Vagina (tissue), 2 donors: ENCODE measurements around the gene TRIM74. TPM values are rescaled to one million over a fixed set of nuclear protein-coding genes. Genes with fewer than 3 reads are reported as not detected.
A peak's percentile ranks its signal among the peaks of the same experiment; 100 is the strongest.
"Not testable (repeated sequence)": the region's sequence is repeated elsewhere in the genome, so short reads cannot be mapped to it uniquely, and the experiment has no call there.

Experiments used
- DNase-seq, 2 donors: peaks; one replicate each; pipeline ENCODE4 v3.0.0-alpha.2; 2017; ENCODE audit errors: extremely low spot score in 2 of 2
- H3K27ac ChIP-seq: fragments of 200-600 bp; sonication (generic); one replicate; pipeline ENCODE4 v1.5.1; 2019
- H3K27me3 ChIP-seq: fragments of 200-600 bp; sonication (generic); one replicate; pipeline ENCODE4 v1.5.1; 2019
- H3K36me3 ChIP-seq, 2 donors: fragments of 200-600 bp; sonication (generic); one replicate each; pipeline ENCODE4 v1.5.1; 2017 to 2019
- H3K4me1 ChIP-seq: fragments of 200-600 bp; sonication (generic); one replicate; pipeline ENCODE4 v1.5.1; 2019
- H3K4me3 ChIP-seq, 2 donors: fragments of 200-600 bp; sonication (generic); 1 replicate in 1 of 2; 2 replicates in 1 of 2; pipeline ENCODE4 v1.5.1; 2016 to 2019
- H3K9me3 ChIP-seq: fragments of 200-600 bp; sonication (generic); one replicate; pipeline ENCODE4 v1.5.1; 2019
- POLR2A ChIP-seq, 2 donors: fragments of 450-650 bp; IDR thresholded peaks; one replicate each; pipeline ENCODE4 v1.6.1; 2017; ENCODE audit warnings: antibody characterized with exemption in 2 of 2, mild to moderate bottlenecking in 2 of 2, moderate library complexity in 2 of 2
- POLR2AphosphoS5 ChIP-seq, 2 donors: sonication (generic); formaldehyde crosslinking; IDR thresholded peaks; one replicate each; pipeline ENCODE4 v1.9.0; 2017; ENCODE audit warnings: antibody characterized with exemption in 2 of 2, mild to moderate bottlenecking in 2 of 2, low read depth in 1 of 2; ENCODE audit not compliant: insufficient read depth in 1 of 2
- intact Hi-C: fragments of 100-400 bp; cut with DNase I; formaldehyde crosslinking; loops from one replicate; pipeline ENCODE4 v1.15.1; 2023
- total RNA-seq: library from RNA; depleted of rRNA; stranded (reverse); fragments of >200 nt; gene quantifications from one replicate; pipeline ENCODE4 v1.2.3, GENCODE V29; 2016
- TF ChIP-seq, protein P1 (sequence below), 3 experiments: fragments of 450-650 bp in 2 of 3; fragments of 200-600 bp in 1 of 3; sonication (generic) in 1 of 3; IDR thresholded peaks; one replicate each; pipeline ENCODE4 v1.5.1; 2017 to 2019; ENCODE audit warnings: antibody characterized with exemption in 3 of 3, mild to moderate bottlenecking in 2 of 3, moderate library complexity in 2 of 3

Gene TRIM74
- total RNA-seq, 1 donor from 2014 or later, result not detected

DNA sequence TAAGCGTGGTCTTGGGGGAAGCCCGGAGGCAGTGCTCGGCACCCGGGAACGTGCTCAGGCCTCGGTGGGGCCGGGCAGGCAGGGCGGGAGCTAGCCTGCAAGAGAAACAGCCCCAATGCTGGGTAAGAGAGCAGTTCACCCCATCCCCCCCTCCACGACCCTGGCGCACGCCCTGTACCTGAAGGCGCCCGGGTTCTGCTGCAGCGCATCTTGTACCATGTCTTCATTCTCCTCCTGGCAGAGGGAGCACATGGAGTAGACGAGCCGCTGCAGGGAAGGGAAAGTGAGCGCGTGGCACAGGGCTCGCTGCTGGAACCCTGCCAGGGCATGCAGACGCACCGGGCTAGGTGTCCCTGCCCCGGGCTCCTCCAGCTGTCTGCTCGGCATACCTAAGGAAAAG is 20.6 kb downstream of the TRIM74 start:
- H3K27me3 ChIP-seq, H3K36me3 ChIP-seq, H3K9me3 ChIP-seq, H3K4me3 ChIP-seq, H3K27ac ChIP-seq, intact Hi-C loops, DNase-seq, H3K4me1 ChIP-seq: not testable (repeated sequence)

DNA sequence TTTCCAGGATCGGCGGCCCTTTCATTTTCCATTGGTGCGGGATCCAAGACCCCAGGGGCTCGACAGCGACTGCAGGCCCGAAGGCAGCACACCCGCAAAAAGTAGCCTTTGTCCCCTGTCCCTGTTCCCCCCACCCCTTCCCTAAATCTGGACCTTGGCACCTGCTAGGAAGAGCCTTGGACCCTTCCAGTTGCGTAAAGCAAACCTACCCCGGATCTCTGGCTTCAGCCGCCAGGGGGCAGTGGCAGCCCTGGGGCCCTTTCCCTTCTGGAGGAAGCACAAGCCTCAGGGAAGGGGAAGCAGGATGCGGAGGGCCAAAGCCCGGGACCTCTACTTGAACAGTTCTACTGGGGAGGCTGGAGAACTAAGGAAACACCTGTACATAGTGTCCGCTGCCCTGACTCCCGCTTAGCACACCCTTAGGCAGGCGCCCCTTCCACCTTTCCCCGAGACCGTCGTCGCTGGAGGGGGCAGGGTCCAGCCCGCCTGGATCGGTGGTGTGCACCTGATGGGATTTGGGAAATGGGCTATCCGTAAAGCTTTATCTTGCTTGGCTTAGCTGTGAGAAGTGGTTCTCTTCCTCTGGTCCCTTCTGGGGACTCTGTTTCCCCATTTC is 23.0 kb downstream of the TRIM74 start:
- DNase-seq, H3K4me1 ChIP-seq, H3K27me3 ChIP-seq, H3K9me3 ChIP-seq, intact Hi-C loops, H3K27ac ChIP-seq, H3K4me3 ChIP-seq: not testable (repeated sequence)
- peaks cover 0 to 14% of the 10 kb centered on the region in 2 donors for H3K36me3 ChIP-seq

DNA sequence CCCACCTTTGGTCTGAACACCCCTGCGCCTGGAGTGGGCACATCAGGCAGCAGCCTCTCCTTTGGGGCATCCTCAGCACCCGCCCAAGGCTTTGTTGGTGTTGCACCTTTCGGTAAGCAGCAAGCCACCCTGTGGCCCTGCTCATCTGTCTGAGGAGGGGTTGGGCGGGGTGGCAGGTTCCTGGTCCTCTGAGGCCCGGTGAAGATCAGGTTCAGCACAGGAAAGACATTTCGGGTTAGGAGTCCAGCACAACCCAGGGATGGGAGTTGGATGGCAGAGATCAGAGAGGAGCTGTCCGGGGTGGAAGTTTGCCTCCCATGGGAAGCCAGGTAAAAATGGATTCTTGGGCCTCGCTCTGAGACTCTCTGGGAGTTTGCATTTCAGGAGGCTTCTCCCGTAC is 23.7 kb downstream of the TRIM74 start:
- H3K9me3 ChIP-seq, H3K4me3 ChIP-seq, DNase-seq, H3K27ac ChIP-seq, H3K4me1 ChIP-seq, intact Hi-C loops, H3K27me3 ChIP-seq: not testable (repeated sequence)
- H3K36me3 ChIP-seq, result peaks cover 0 to 14% of the 10 kb centered on the region in 2 donors

DNA sequence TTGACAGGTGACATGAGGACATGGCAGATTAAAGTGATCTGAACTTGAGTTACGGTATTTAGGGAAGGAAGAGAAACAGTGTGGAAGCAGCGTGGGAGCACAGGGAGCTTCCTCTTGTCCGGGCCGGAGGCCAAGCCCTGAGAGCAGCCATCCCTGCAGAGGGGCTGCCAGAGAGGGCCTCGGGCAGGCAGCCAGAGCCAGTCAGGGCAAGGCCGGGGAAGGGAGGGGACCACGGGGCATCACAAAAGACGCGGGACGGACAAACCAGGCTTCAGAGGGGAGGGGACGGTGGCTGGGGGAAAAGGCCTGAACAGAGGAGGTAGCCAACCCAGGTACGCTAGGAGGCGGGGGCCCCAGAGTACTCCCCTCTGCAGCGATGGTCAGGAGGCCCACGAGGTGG is 24.3 kb downstream of the TRIM74 start:
- H3K36me3 ChIP-seq, result peaks cover 0 to 14% of the 10 kb centered on the region in 2 donors
- H3K4me1 ChIP-seq, intact Hi-C loops, H3K4me3 ChIP-seq, H3K27ac ChIP-seq, DNase-seq, H3K9me3 ChIP-seq, H3K27me3 ChIP-seq: not testable (repeated sequence)

DNA sequence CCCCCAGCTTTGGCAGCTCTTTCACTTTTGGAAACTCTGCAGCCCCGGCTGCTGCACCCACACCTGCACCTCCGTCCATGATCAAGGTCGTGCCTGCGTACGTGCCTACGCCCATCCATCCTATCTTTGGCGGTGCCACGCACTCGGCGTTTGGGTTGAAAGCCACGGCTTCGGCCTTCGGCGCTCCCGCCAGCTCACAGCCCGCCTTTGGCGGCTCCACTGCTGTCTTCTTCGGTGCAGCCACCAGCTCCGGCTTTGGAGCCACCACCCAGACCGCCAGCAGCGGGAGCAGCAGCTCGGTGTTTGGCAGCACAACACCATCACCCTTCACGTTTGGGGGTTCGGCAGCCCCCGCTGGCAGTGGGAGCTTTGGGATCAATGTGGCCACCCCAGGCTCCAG is 26.3 kb downstream of the TRIM74 start:
- H3K27me3 ChIP-seq, H3K4me1 ChIP-seq, intact Hi-C loops, DNase-seq, H3K9me3 ChIP-seq, H3K27ac ChIP-seq, H3K4me3 ChIP-seq: not testable (repeated sequence)
- H3K36me3 ChIP-seq, result peaks cover 0 to 21% of the 10 kb centered on the region in 2 donors

DNA sequence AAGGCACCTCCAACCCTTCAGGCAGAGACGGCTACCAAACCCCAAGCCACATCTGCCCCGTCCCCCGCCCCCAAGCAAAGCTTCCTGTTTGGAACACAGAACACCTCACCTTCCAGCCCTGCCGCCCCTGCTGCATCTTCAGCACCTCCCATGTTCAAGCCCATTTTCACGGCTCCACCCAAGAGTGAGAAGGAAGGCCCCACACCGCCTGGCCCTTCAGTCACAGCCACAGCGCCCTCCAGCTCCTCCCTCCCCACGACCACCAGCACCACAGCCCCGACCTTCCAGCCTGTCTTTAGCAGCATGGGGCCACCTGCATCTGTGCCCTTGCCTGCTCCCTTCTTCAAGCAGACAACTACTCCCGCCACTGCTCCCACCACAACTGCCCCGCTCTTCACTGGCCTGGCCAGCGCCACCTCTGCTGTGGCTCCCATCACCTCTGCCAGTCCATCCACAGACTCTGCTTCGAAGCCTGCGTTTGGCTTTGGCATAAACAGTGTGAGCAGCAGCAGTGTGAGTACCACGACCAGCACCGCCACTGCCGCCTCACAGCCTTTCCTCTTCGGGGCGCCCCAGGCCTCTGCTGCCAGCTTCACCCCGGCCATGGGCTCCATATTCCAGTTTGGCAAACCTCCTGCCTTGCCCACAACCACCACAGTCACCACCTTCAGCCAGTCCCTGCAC is 27.1 kb downstream of the TRIM74 start:
- H3K4me3 ChIP-seq, H3K27me3 ChIP-seq, H3K27ac ChIP-seq, intact Hi-C loops, H3K9me3 ChIP-seq, H3K4me1 ChIP-seq, DNase-seq: not testable (repeated sequence)
- peaks cover 0 to 21% of the 10 kb centered on the region in 2 donors for H3K36me3 ChIP-seq

DNA sequence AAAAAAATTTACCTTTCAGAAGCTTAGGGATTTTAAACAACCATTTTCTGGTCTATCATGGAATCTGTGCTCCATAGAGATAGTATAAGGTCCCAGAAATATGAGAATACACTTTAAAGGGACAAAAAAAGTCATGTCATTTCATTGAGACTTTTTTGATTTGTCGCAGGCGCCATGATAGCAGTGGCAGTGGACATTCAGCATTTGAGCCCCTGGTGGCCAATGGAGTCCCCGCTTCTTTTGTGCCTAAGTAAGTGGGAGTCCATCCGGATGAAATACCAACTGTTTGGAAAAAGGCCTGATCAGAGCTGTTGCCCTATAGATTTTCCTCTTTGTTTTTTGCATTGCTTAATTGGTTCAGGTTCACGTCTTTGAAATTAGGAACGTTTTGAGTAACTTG is 41.0 kb downstream of the TRIM74 start:
- H3K27ac ChIP-seq, H3K9me3 ChIP-seq, intact Hi-C loops, H3K27me3 ChIP-seq, H3K4me3 ChIP-seq, DNase-seq: not testable (repeated sequence)
- Histone ChIP-seq H3K4me1 (peaks cover 27% of the 10 kb centered on the region), H3K36me3 (peaks cover 5 to 51% of the 10 kb centered on the region in 2 donors)

DNA sequence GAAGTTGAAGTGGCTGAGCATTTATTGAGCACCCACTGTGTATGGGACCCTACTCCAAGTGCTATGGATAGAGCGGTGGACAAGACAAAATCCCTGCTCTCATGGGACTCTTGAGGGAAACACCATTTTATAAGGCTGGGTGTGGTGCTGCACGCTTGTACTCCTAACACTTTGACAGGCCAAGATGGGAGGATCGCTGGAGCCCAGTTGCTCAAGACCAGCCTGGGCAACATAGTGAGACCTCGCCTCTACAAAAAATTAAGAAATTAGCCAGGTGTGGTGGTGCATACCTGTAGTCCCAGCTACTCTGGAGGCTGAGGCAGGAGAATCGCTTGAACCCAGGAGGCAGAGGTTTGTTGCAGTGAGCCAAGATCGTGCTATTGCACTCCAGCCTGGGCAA is 41.5 kb downstream of the TRIM74 start:
- intact Hi-C loops, H3K9me3 ChIP-seq, H3K27ac ChIP-seq, H3K4me3 ChIP-seq, DNase-seq, H3K27me3 ChIP-seq: not testable (repeated sequence)
- H3K36me3 ChIP-seq, result peaks cover 5 to 51% of the 10 kb centered on the region in 2 donors
- H3K4me1 ChIP-seq, result peaks cover 27% of the 10 kb centered on the region

DNA sequence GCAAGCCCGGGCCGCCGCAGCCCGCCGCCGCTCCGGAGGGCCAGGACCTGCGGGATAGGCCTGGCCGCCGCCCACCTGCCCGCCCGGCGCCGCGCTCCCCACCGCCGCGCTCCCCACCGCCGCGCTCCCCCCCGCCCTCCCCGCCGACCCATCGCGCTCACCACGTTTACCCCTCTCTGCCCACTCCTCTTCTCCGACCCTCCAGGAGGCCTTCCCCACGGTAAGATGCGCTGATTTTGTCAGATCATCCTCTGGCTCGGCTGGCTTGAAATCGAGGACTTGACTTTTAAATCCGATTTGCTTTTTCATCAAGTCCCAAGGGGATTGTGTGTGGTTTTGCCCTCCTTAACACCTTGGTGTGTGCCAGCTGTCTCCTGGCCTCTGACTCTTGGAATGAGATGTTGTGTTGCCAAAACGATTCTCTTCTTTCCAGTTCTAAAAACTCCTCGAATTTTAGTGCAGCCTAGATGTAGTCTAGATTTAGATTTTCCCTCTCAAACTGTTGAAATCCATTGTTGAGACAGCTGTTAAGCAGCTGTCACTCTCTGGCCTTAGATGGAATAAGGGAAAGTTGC is 43.6 kb downstream of the TRIM74 start:
- Histone ChIP-seq H3K27ac (peak overlapping the region; percentile 84), H3K27me3 (no peaks in the 10 kb centered on the region), H3K36me3 (peaks cover 5 to 39% of the 10 kb centered on the region in 2 donors), H3K9me3 (no peaks in the 10 kb centered on the region), H3K4me1 (peaks cover 27% of the 10 kb centered on the region), H3K4me3 (peak overlapping the region; percentile 74 to 81)
- TF ChIP-seq POLR2A (IDR thresholded peaks at IDR 0.05) (no peak), POLR2AphosphoS5 (IDR thresholded peaks at IDR 0.05; ENCODE audit: insufficient read depth in 1 of 2, low read depth in 1 of 2) (no peak)
- TF ChIP-seq, protein P1, sequence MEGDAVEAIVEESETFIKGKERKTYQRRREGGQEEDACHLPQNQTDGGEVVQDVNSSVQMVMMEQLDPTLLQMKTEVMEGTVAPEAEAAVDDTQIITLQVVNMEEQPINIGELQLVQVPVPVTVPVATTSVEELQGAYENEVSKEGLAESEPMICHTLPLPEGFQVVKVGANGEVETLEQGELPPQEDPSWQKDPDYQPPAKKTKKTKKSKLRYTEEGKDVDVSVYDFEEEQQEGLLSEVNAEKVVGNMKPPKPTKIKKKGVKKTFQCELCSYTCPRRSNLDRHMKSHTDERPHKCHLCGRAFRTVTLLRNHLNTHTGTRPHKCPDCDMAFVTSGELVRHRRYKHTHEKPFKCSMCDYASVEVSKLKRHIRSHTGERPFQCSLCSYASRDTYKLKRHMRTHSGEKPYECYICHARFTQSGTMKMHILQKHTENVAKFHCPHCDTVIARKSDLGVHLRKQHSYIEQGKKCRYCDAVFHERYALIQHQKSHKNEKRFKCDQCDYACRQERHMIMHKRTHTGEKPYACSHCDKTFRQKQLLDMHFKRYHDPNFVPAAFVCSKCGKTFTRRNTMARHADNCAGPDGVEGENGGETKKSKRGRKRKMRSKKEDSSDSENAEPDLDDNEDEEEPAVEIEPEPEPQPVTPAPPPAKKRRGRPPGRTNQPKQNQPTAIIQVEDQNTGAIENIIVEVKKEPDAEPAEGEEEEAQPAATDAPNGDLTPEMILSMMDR (IDR thresholded peaks at IDR 0.05), result no peak
- intact Hi-C loops, result no loop called here
- DNase-seq, result peak in 1 of 2 donors; percentile 28
